CD8-positive, alpha-beta memory T cell (primary cell): Measurements from ENCODE around the gene BRD2. TPM values are rescaled to one million over a fixed set of nuclear protein-coding genes. Genes with fewer than 3 reads are reported as not detected.

Source experiments
- polyA plus RNA-seq: library from polyadenylated mRNA; unstranded; fragments of 300-500 nt; fragmentation: Illumina TruSeq; gene quantifications from one replicate; pipeline ENCODE4 v1.2.3, GENCODE V29; 2021
- total RNA-seq, 2 experiments: library from RNA; stranded (reverse); gene quantifications; one replicate each; pipeline ENCODE4 v1.2.3, GENCODE V29; 2021

Gene BRD2
- total and polyA plus RNA-seq, 3 experiments from 2014 or later, result 89.9 to 387 (median 373) TPM

Other genes with a start within 250 kb of the BRD2 start
- 1 to 10 TPM; 1.2 TPM for gene HLA-DQA2, start 227.2 kb upstream of the BRD2 start, total RNA-seq
- gene HLA-DQA2, start 227.2 kb upstream of the BRD2 start, polyA plus RNA-seq, result 1.9 TPM
- gene HLA-DQB2, start 205.1 kb upstream of the BRD2 start, total RNA-seq, result under 1 TPM; 0.83 to 0.97 TPM
- 5.0 TPM for gene HLA-DQB2, start 205.1 kb upstream of the BRD2 start, polyA plus RNA-seq
- under 1 TPM; 0.77 to 0.97 TPM for gene HLA-DOB, start 151.6 kb upstream of the BRD2 start, total RNA-seq
- gene HLA-DOB, start 151.6 kb upstream of the BRD2 start, polyA plus RNA-seq, result 0.62 TPM
- 100 to 1,000 TPM; 221 to 228 TPM for gene TAP2, start 129.9 kb upstream of the BRD2 start, total RNA-seq
- 35.8 TPM for gene TAP2, start 129.9 kb upstream of the BRD2 start, polyA plus RNA-seq
- gene PSMB8, start 124.5 kb upstream of the BRD2 start, total RNA-seq, result 100 to 1,000 TPM; 311 to 326 TPM
- gene PSMB8, start 124.5 kb upstream of the BRD2 start, polyA plus RNA-seq, result 422 TPM
- 100 to 1,000 TPM; 394 to 407 TPM for gene TAP1, start 114.9 kb upstream of the BRD2 start, total RNA-seq
- gene TAP1, start 114.9 kb upstream of the BRD2 start, polyA plus RNA-seq, result 396 TPM
- 100 to 1,000 TPM; 245 to 255 TPM for gene PSMB9, start 114.4 kb upstream of the BRD2 start, total RNA-seq
- gene PSMB9, start 114.4 kb upstream of the BRD2 start, polyA plus RNA-seq, result 597 TPM
- gene HLA-DMB, start 27.6 kb upstream of the BRD2 start, total RNA-seq, result 1 to 10 TPM; 4.3 to 5.3 TPM
- 25.6 TPM for gene HLA-DMB, start 27.6 kb upstream of the BRD2 start, polyA plus RNA-seq
- gene HLA-DMA, start 15.5 kb upstream of the BRD2 start, total RNA-seq, result 10 to 100 TPM; 14.0 to 16.5 TPM
- gene HLA-DMA, start 15.5 kb upstream of the BRD2 start, polyA plus RNA-seq, result 35.0 TPM
- gene HLA-DOA, start 41.0 kb downstream of the BRD2 start, total RNA-seq, result 1 to 10 TPM; 6.7 to 6.9 TPM
- gene HLA-DOA, start 41.0 kb downstream of the BRD2 start, polyA plus RNA-seq, result 12.0 TPM
- 10 to 100 TPM; 69.8 to 71.7 TPM for gene HLA-DPA1, start 105.1 kb downstream of the BRD2 start, total RNA-seq
- gene HLA-DPA1, start 105.1 kb downstream of the BRD2 start, polyA plus RNA-seq, result 156 TPM
- 10 to 100 TPM; 20.8 to 25.1 TPM for gene HLA-DPB1, start 107.4 kb downstream of the BRD2 start, total RNA-seq
- 178 TPM for gene HLA-DPB1, start 107.4 kb downstream of the BRD2 start, polyA plus RNA-seq
- gene COL11A2, start 223.9 kb downstream of the BRD2 start, total RNA-seq, result 1 to 10 TPM in 1 of 2 experiments, under 1 TPM in 1; 0.69 to 1.1 TPM
- gene COL11A2, start 223.9 kb downstream of the BRD2 start, polyA plus RNA-seq, result not detected
- 10 to 100 TPM; 47.1 to 51.4 TPM for gene RXRB, start 232.1 kb downstream of the BRD2 start, total RNA-seq
- 8.5 TPM for gene RXRB, start 232.1 kb downstream of the BRD2 start, polyA plus RNA-seq
- gene SLC39A7, start 232.3 kb downstream of the BRD2 start, total RNA-seq, result 10 to 100 TPM; 63.1 to 63.6 TPM
- 32.9 TPM for gene SLC39A7, start 232.3 kb downstream of the BRD2 start, polyA plus RNA-seq
- gene HSD17B8, start 236.1 kb downstream of the BRD2 start, total RNA-seq, result 10 to 100 TPM; 21.3 to 23.5 TPM
- gene HSD17B8, start 236.1 kb downstream of the BRD2 start, polyA plus RNA-seq, result 50.7 TPM
- 10 to 100 TPM; 43.1 to 47.0 TPM for gene RING1, start 239.9 kb downstream of the BRD2 start, total RNA-seq
- 10.1 TPM for gene RING1, start 239.9 kb downstream of the BRD2 start, polyA plus RNA-seq